HG02852 (cell line): ENCODE results near the gene PPP1R10.

ENCODE experiments used
- ATAC-seq: cut with Tn5 transposase; IDR thresholded peaks from one replicate; pipeline ENCODE4 v1.9.1; 2021; ENCODE audit warnings: mild to moderate bottlenecking, moderate library complexity; ENCODE audit not compliant: unreplicated experiment

PPP1R10 gene

DNA sequence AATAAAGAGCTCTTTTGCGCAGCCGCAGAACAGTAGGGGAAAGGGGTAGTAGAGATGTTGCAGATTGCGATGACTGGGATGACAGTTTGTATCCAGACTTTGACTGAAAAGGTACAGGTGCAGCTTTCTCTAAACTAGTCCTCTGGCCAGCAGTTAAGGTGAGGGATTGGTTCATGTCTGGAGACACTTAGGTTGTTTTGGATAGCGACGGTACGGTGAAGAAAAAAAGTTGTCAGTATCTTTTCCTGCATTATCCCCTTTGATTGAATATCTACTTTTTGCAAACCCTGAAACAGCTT, 59.4 kb downstream of the PPP1R10 start:
- ATAC-seq: no peak

DNA sequence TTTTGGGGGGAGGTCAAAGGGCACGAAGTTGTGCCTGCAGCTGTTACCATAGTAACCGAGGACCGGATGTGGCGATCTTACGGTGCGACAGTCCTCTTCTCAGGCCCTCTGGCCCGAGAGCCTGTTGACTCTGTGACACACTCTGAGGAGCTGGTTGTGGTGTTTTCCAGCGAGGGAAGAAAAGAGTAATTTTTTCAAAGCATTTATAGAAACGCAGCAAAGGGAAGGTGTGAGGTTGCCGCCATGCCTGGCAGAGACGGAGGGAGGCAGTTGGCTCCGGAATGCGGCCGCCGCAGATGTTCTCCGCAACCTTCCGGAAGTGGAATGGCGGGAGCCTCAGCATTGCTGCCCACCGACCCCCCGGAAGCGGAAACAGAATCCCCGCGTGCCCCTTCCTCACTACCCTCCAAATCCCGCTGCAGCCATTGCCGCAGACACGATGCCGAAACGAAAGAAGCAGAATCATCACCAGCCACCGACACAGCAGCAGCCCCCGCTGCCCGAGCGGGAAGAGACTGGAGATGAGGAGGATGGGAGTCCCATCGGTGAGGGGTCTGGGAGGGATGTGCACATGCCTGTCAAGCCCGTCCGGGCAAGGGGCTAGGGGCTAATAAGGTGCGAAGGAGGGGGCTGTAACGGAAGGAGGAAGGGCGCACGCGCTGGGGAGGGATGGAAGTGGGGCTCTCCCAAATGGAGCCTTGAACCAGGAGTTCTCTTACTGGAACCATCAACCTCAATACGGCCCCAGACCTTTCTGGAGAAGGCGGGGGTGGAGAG, 59.9 kb downstream of the PPP1R10 start, which contains the start of gene PRR3:
TSS of gene PRR3 (plus strand) at position 390 of the 777 bp plus-strand sequence. CDS start at position 440, 50 bp downstream.
- ATAC-seq: peak; percentile 50

DNA sequence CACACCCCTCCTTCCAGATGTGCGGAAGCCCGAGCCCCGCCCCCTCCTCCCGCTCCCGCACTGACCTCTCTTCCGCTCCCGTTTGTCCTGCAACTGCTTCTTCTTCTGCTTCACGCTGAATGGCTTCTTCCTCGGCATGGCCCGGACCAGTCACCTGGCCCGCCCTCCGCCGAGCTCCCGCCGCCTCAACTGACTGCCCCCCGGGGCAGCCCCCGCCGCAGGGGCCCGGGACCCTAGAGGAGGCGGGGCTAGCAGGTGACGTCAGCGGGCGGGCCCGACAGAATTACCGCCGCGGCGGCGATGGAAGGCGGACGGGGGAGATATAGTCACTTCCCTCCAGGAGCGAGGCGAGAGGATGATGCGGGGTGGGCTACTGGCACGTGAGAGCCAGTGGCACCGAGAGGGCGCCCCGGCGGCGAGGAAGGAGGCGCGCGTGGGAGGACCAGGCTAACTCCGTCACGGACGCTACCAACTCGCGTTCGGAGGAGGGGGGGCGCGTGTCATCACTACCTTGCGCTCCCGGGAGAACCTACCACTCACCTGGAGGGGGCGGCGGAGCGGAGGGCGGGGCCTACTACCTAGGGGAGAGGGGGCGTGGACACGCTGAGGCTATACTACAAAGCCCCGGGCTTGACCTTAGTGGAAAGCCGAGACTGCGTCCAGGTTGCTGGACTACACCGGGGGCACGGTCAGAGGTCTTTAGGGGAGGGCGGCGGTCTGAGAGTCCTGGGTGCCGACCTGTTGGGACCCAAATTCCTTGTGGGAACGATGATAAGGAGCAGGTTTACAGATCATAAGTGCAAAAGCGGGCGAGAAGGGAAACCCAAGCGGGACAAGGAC, 60.8 kb downstream of the PPP1R10 start, which contains the start of gene GNL1:
TSS of gene GNL1 (minus strand) at position 424 of the 840 bp plus-strand sequence. CDS start at position 138, 286 bp downstream.
- ATAC-seq: peak; percentile 72

DNA sequence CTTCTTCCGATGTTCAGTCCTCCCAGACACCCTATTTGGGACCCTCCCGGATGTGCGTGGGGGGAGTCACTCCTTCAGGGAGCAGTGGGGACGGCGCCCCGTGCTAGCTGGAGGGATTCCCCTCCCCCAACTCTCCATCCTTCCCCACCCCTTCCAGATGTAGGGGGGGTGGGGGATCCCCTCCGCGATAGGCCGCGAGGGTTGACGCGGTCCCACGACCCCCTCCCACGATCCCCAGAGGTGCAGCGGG, 61.3 kb downstream of the PPP1R10 start:
- no peak for ATAC-seq

DNA sequence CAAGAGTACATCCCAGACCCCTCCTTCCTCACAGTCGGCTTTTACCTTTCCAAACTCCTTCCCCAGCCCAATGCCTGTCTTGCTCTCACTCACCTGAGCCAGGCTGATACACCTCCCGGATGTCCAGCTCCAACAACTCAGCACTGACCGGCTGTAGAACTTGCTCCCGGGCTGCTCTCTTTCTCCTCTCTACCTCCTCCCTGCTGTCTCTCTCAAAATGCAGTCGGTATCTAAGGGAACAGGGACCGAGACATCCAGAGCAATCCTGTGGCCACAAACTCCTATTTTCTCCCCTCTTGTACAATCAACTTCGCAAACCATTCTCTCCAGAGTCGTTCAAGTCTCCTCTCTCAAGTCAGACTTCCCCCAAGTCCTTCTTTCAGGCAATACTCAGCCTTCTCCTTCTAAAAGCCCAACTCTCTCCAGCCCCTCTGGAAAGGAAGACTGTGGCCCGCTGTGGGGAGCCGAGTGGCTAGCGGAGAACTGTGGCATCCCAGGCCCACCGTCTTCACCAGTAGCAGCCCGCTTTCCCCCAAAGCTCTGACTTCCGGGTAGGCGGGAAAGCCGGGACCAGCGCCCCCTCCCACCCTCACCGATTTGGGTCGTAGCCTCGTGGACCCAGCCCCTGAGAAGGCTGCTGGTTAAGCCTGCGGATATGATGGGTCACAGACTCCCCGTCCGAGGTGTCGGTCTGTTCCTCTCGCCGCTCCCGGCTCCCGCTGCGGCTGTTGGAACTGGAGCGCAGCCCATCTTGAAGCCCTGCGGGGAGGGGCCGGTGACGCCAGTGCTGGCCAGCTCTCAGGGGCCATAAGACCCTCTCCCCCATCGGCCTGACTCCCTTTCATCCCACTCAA, 61.9 kb downstream of the PPP1R10 start:
- no peak for ATAC-seq

DNA sequence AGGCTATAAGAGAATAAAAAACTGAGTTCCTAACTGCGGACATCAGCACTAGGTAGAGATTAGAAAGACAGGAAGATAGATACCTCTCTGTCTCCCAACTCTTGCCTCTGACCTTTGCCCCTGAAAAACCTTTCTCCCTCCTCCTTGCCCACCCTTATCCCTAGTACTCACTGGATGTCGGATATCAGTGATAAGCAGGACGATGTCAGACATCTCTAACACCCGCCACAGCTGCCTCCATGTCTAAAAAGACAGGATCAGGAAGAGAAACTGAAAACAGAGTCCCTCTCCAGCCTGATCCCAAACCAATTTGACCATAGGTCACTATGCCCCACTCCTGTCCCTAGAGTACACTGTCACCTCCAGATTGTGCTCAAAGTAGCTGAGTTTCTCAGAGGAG, 62.6 kb downstream of the PPP1R10 start:
- ATAC-seq: no peak
